Upper lobe of left lung (tissue), 6 donors: ENCODE measurements around the gene LRTM2. TPM values are rescaled to one million over a fixed set of nuclear protein-coding genes. Genes with fewer than 3 reads are reported as not detected.

Experiments
- ATAC-seq, 2 donors: fragments of 200-7000 bp; cut with Tn5 transposase; one replicate each; pipeline ENCODE4 v1.9.1; 2022; ENCODE audit warnings: mild to moderate bottlenecking in 2 of 2, moderate library complexity in 2 of 2; ENCODE audit not compliant: low FRiP score in 2 of 2
- DNase-seq, 2 donors: peaks; one replicate each; pipeline ENCODE4 v3.0.0-alpha.2; 2019 to 2020
- H3K27ac ChIP-seq, 4 donors: fragments of 200-600 bp; sonication (generic); one replicate each; pipeline ENCODE4 v1.5.1; 2016 to 2019
- H3K27me3 ChIP-seq, 4 donors: fragments of 200-600 bp; sonication (generic); one replicate each; pipeline ENCODE4 v1.5.1; 2017 to 2019
- H3K36me3 ChIP-seq, 4 donors: fragments of 200-600 bp; sonication (generic); one replicate each; pipeline ENCODE4 v1.5.1; 2016 to 2019
- H3K4me1 ChIP-seq, 4 donors: fragments of 200-600 bp; sonication (generic); one replicate each; pipeline ENCODE4 v1.5.1; 2018 to 2019
- H3K4me3 ChIP-seq, 4 donors: fragments of 200-600 bp; sonication (generic); one replicate each; pipeline ENCODE4 v1.5.1; 2017 to 2019; ENCODE audit warnings: mild to moderate bottlenecking in 2 of 4, moderate library complexity in 1 of 4
- H3K9me3 ChIP-seq, 4 donors: fragments of 200-600 bp; sonication (generic); one replicate each; pipeline ENCODE4 v1.5.1; 2018 to 2019
- EP300 ChIP-seq, 4 donors: sonication (generic); formaldehyde crosslinking; IDR thresholded peaks; one replicate each; pipeline ENCODE4 v1.5.1; 2017; ENCODE audit warnings: antibody characterized with exemption in 4 of 4, control low read depth in 2 of 4
- POLR2A ChIP-seq, 4 donors: fragments of 450-650 bp; IDR thresholded peaks; one replicate each; pipeline ENCODE4 v1.5.1; 2016 to 2017; ENCODE audit warnings: antibody characterized with exemption in 4 of 4, mild to moderate bottlenecking in 2 of 4
- POLR2AphosphoS5 ChIP-seq, 2 donors: sonication (generic); formaldehyde crosslinking; IDR thresholded peaks; one replicate each; pipeline ENCODE4 v1.5.1; 2017; ENCODE audit warnings: antibody characterized with exemption in 2 of 2
- WGBS, 2 donors: methylation state at CpG; one replicate each; pipeline ENCODE4 v1.1.5; 2017 to 2018; 5-methylcytosine and 5-hydroxymethylcytosine counted together
- total RNA-seq, 6 donors: library from RNA; depleted of rRNA in 4 of 6; stranded (reverse); fragments of >200 nt in 4 of 6; gene quantifications; one replicate each; pipeline versions ENCODE4 v1.1.0 to v1.2.1, GENCODE V29; 2016 to 2021
- TF ChIP-seq, protein P1 (sequence below), 6 experiments: fragments of 450-650 bp in 4 of 6; fragments of 200-600 bp in 2 of 6; sonication (generic) in 2 of 6; IDR thresholded peaks; one replicate each; pipeline ENCODE4 v1.5.1; 2016 to 2019; ENCODE audit warnings: antibody characterized with exemption in 6 of 6
- donor health status: DM: no; HTN: no; CAD: no; lungs with moderate emphysema.
- donor health status: DM: no; HTN: yes; CAD: no; lungs with severe emphysema.

The LRTM2 gene
- total RNA-seq, 6 donors from 2014 or later: not detected

DNA sequence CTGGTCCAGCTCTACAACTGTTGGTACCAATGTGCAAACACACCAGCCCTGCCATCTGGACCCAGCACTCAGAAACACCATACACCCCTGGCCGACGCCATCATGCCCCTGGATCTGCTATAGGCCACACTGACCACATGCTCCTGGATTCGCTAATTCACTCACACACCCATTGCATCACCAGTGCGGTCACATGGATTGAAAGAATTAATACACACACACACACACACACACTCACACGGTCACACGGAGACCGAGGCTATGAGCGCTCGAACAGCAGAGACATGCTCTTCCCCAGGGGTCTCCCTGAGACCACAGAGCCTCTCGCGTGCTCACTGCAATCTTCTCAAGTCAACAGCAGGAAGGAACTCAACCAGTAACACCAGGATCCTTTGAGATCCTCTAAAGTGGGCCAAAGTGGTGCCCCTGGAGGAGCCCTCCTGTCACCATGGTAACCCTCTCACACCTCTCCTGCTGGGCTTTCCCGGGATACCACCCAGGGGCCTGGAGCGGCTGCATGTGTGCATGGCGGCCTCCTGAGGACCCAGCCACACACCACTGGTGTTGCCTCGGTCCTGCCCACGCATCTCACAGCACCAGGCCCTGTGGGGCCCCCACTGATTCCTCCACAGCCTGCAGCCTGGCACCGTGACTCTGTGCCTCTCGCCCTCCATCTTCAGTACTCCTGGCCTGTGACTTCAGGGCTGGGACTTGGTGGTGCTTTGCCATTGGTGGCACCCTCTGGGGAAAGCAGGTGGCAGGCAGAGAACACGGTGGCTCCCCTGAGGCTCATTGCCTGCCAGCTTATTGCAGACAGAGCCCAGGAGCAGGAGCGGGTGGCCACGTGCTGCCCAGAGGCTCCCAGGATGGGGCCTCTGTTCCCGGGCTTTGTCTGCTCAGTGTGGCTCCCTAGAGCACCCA lies 15.1 kb downstream of the LRTM2 start:
- WGBS, 2 donors: 76 to 80% methylated on average over 12 to 22 of the region's 22 CpGs
- peaks cover 0 to 6% (median 0%) of the 10 kb centered on the region in 4 donors for H3K27me3 ChIP-seq

DNA sequence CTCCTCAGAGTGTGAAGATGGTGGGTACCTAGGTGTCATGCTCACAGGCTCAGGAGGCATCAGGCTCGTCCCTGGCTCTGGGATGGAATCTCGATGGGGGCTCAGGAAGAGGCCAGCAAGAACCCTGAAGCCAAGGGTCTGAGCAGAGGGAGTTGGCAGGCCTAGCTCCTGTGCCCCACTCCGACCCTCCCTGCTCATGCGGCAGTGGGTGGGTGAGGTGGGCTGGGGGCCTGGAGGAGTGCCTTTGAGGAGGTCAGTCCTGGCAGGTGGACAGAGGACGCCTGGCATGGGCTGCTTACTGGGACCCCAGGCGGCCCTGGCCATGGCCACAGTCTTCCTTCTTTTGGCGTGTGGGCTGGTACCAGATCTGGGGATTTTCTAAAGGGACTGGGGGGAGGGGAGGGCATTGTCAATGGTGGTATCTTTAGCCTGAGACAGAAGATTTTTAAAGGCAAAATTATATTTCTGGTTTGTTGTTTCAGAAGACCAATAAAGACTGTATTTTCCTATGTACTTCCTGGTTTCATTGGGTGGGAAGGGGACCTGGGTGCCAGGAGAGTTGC lies 16.0 kb downstream of the LRTM2 start:
- H3K27me3 ChIP-seq: peaks cover 0 to 3% (median 0%) of the 10 kb centered on the region in 4 donors
- 76 to 79% methylated on average over 5 to 7 of the region's 7 CpGs for WGBS, 2 donors
- H3K9me3 ChIP-seq: no peaks in the 10 kb centered on the region
- H3K36me3 ChIP-seq: no peaks in the 10 kb centered on the region
- H3K4me1 ChIP-seq: peaks cover 0 to 3% (median 0%) of the 10 kb centered on the region in 4 donors
- DNase-seq: no peak
- TF ChIP-seq, protein P1, sequence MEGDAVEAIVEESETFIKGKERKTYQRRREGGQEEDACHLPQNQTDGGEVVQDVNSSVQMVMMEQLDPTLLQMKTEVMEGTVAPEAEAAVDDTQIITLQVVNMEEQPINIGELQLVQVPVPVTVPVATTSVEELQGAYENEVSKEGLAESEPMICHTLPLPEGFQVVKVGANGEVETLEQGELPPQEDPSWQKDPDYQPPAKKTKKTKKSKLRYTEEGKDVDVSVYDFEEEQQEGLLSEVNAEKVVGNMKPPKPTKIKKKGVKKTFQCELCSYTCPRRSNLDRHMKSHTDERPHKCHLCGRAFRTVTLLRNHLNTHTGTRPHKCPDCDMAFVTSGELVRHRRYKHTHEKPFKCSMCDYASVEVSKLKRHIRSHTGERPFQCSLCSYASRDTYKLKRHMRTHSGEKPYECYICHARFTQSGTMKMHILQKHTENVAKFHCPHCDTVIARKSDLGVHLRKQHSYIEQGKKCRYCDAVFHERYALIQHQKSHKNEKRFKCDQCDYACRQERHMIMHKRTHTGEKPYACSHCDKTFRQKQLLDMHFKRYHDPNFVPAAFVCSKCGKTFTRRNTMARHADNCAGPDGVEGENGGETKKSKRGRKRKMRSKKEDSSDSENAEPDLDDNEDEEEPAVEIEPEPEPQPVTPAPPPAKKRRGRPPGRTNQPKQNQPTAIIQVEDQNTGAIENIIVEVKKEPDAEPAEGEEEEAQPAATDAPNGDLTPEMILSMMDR (IDR thresholded peaks at IDR 0.05): no peak
- TF ChIP-seq EP300 (IDR thresholded peaks at IDR 0.05) (no peak), POLR2A (IDR thresholded peaks at IDR 0.05) (no peak), POLR2AphosphoS5 (IDR thresholded peaks at IDR 0.05) (no peak)
- H3K4me3 ChIP-seq: no peak overlapping the region
- H3K27ac ChIP-seq: no peak overlapping the region
- ATAC-seq: no peak

More for the DNA sequence above, 15.1 kb downstream of the LRTM2 start:
- H3K4me3 ChIP-seq: no peak overlapping the region
- H3K9me3 ChIP-seq: no peaks in the 10 kb centered on the region
- DNase-seq (peak in 1 of 2 donors; percentile 58), ATAC-seq (no peak)
- no peak overlapping the region for H3K27ac ChIP-seq
- H3K36me3 ChIP-seq: no peaks in the 10 kb centered on the region
- TF ChIP-seq, protein P1 (IDR thresholded peaks at IDR 0.05): no peak
- peaks cover 0 to 11% (median 2%) of the 10 kb centered on the region in 4 donors for H3K4me1 ChIP-seq

DNA sequence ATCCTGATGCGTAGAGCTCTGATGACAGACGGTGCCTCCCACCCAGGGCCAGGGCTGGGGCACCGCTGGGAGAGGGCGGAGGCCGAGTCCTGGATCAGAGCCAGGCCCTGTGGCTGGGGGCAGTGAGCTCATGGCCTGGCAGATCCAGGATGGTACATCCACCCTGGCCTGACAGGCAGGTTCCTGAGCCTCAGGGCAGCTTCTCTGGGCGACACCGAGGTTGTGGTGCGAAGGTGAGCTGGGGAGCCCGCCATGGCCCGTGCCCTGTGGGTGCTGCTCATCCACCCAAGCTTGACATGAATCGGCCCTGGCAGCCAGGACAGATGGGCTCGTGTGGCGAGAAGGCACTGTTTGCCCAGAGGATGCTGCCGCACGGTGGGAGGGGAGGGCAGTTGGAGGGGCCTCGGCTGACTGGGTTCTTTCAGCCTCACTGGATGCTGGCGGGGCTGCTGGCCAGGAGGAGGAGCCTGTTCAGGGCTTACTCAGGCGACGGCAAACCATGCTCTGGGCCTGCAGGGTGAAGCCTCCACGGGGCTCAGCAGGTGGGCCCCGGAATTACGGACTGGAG lies 16.6 kb downstream of the LRTM2 start:
- H3K4me1 ChIP-seq: no peaks in the 10 kb centered on the region
- WGBS, 2 donors: 67% methylated on average over 9 to 17 of the region's 22 CpGs
- TF ChIP-seq POLR2A (IDR thresholded peaks at IDR 0.05) (no peak), EP300 (IDR thresholded peaks at IDR 0.05) (no peak), POLR2AphosphoS5 (IDR thresholded peaks at IDR 0.05) (no peak)
- TF ChIP-seq, protein P1 (IDR thresholded peaks at IDR 0.05): no peak
- H3K9me3 ChIP-seq: no peaks in the 10 kb centered on the region
- H3K27ac ChIP-seq: no peak overlapping the region
- no peak overlapping the region for H3K4me3 ChIP-seq
- DNase-seq (peak in 1 of 2 donors; percentile 52), ATAC-seq (no peak)
- H3K36me3 ChIP-seq: no peaks in the 10 kb centered on the region
- no peaks in the 10 kb centered on the region for H3K27me3 ChIP-seq

DNA sequence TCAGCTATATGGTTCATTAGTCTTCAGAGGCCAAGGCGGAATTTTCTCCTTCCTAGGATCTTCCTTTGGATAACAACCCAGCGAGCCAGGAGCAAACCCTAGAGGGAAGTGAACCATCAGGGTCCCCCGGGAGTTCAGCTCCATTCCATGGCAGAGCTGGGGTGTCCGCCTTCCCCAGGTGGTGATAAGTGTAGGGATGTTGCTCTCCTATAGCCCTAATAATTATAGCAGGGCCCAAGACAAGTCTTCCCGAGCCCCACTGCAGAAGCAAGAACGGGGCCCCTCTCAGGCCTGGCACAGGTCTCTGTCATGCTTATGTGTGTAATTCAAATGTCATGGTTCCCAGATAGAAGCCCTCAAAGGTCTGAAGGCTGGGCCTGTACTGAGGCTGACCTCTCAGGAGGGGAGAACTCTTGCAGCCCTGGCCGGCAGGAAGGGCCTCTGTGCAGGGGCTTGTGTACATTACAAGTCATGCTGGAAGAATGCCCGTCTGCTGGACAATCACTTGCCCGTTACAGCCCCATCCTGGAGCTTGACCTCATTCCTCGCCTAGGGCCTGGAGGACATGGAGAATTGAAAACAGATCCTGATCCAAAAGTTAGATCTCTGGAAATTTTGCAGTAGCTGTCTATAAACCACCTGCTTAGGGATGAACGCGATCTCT lies 17.3 kb downstream of the LRTM2 start:
- no peak for DNase-seq
- WGBS, 2 donors: 76 to 81% methylated on average over 7 to 12 of the region's 12 CpGs
- TF ChIP-seq POLR2A (IDR thresholded peaks at IDR 0.05): no peak
- TF ChIP-seq, protein P1 (IDR thresholded peaks at IDR 0.05): no peak
- TF ChIP-seq POLR2AphosphoS5 (IDR thresholded peaks at IDR 0.05): no peak
- no peak for TF ChIP-seq EP300 (IDR thresholded peaks at IDR 0.05)

More for the DNA sequence above, 17.3 kb downstream of the LRTM2 start:
- H3K4me3 ChIP-seq: no peak overlapping the region
- no peaks in the 10 kb centered on the region for H3K36me3 ChIP-seq
- no peak overlapping the region for H3K27ac ChIP-seq
- ATAC-seq: no peak
- no peaks in the 10 kb centered on the region for H3K27me3 ChIP-seq
- H3K4me1 ChIP-seq: no peaks in the 10 kb centered on the region
- H3K9me3 ChIP-seq: no peaks in the 10 kb centered on the region
